Measurements from ENCODE around the gene BACH1. TPM values are rescaled to one million over a fixed set of nuclear protein-coding genes. Genes with fewer than 3 reads are reported as not detected.
"Not testable (repeated sequence)": the region's sequence is repeated elsewhere in the genome, so short reads cannot be mapped to it uniquely, and the experiment has no call there.

Gene BACH1
- polyA plus RNA-seq, 1 of the 3 experiments (the other 2 are of a cell fraction) = 18.1 TPM

- H2AFZ ChIP-seq (ENCODE audit: low read depth); H3K9ac ChIP-seq; H3K79me2 ChIP-seq (ENCODE audit: insufficient read depth); H3K9me2 ChIP-seq; H3K9me3 ChIP-seq; H3K27ac ChIP-seq (ENCODE audit: low read depth in 2 of 2, low read length in 1 of 2); DNase-seq; CTCF ChIA-PET; H4K20me1 ChIP-seq (ENCODE audit: insufficient read depth); H3K4me1 ChIP-seq (ENCODE audit: control insufficient read depth in 1 of 2, insufficient read depth in 2 of 2, low read depth in 1 of 2, low read length in 1 of 2); H3F3A ChIP-seq (replicated peaks; ENCODE audit: insufficient read depth); H3K4me2 ChIP-seq; POLR2A ChIA-PET; H3K4me3 ChIP-seq (ENCODE audit: low read depth in 2 of 2, low read length in 1 of 2); H3K27me3 ChIP-seq (ENCODE audit: insufficient read depth): not testable (repeated sequence)
- 90% methylated on average over 1 of the region's 1 CpG for WGBS (ENCODE audit: low lambda C conversion rate)
- peaks cover 3 to 40% of the 10 kb centered on the region in 2 experiments for H3K36me3 ChIP-seq (replicated peaks in 1 of 2; ENCODE audit: control insufficient read depth in 1 of 2, insufficient read depth in 2 of 2, low read length in 1 of 2)
These were observed 57.6 kb downstream of the BACH1 start for GRCh38 chr21:29356291-29356690.

- H3K79me2 ChIP-seq (ENCODE audit: insufficient read depth); H3K9ac ChIP-seq; H3F3A ChIP-seq (replicated peaks; ENCODE audit: insufficient read depth); H3K4me2 ChIP-seq; H3K9me2 ChIP-seq; H2AFZ ChIP-seq (ENCODE audit: low read depth); H3K4me1 ChIP-seq (ENCODE audit: control insufficient read depth in 1 of 2, insufficient read depth in 2 of 2, low read depth in 1 of 2, low read length in 1 of 2); H4K20me1 ChIP-seq (ENCODE audit: insufficient read depth); H3K27ac ChIP-seq (ENCODE audit: low read depth in 2 of 2, low read length in 1 of 2); POLR2A ChIA-PET; H3K27me3 ChIP-seq (ENCODE audit: insufficient read depth); H3K4me3 ChIP-seq (ENCODE audit: low read depth in 2 of 2, low read length in 1 of 2); H3K9me3 ChIP-seq; DNase-seq: not testable (repeated sequence)
- CTCF ChIA-PET = interaction anchor here (0.7 kb wide), 1 partner anchor 9 kb away, joined by 3 read pairs; no protein-coding TSS in a partner anchor
- WGBS (ENCODE audit: low lambda C conversion rate) = 93% methylated on average over 4 of the region's 4 CpGs
- H3K36me3 ChIP-seq (replicated peaks in 1 of 2; ENCODE audit: control insufficient read depth in 1 of 2, insufficient read depth in 2 of 2, low read length in 1 of 2) = peaks cover 3 to 43% of the 10 kb centered on the region in 2 experiments
These were observed 58.1 kb downstream of the BACH1 start for GRCh38 chr21:29356810-29357209.

- H3K4me1 ChIP-seq (ENCODE audit: control insufficient read depth in 1 of 2, insufficient read depth in 2 of 2, low read depth in 1 of 2, low read length in 1 of 2) = no peaks in the 10 kb centered on the region; a peak in 1 of 4 replicates
- no peak overlapping the region for H3K4me3 ChIP-seq (ENCODE audit: low read depth in 2 of 2, low read length in 1 of 2)
- H4K20me1 ChIP-seq (ENCODE audit: insufficient read depth) = no peaks in the 10 kb centered on the region
- H3K27ac ChIP-seq (ENCODE audit: low read depth in 2 of 2, low read length in 1 of 2) = no peak overlapping the region
- H3F3A ChIP-seq (replicated peaks; ENCODE audit: insufficient read depth) = no peaks in the 10 kb centered on the region
- ChIA-PET POLR2A (no interaction called here), CTCF (interaction anchor here (2.4 kb wide), 1 partner anchor 11 kb away, joined by 9 read pairs; no protein-coding TSS in a partner anchor)
- TF ChIP-seq FOXM1 (IDR thresholded peaks at IDR 0.05; ENCODE audit: low read depth) (no peak), CHD2 (IDR thresholded peaks at IDR 0.05; ENCODE audit: low read length, partially characterized antibody) (no peak), EP300 (IDR thresholded peaks at IDR 0.05; ENCODE audit: borderline replicate concordance in 1 of 2, low read depth in 1 of 2, low read length in 1 of 2) (no peak), YY1 (IDR thresholded peaks at IDR 0.05; ENCODE audit: low read depth) (no peak), REST (IDR thresholded peaks at IDR 0.05; ENCODE audit: low read depth, low read length) (no peak)
- peaks cover 3% of the 10 kb centered on the region; the same call in 1 of the 2 replicates for H3K79me2 ChIP-seq (ENCODE audit: insufficient read depth)
- no peaks in the 10 kb centered on the region for H3K9me2 ChIP-seq
- H3K36me3 ChIP-seq (replicated peaks in 1 of 2; ENCODE audit: control insufficient read depth in 1 of 2, insufficient read depth in 2 of 2, low read length in 1 of 2) = peaks cover 0 to 33% of the 10 kb centered on the region in 2 experiments
- H3K27me3 ChIP-seq (ENCODE audit: insufficient read depth) = no peaks in the 10 kb centered on the region
- H3K9ac ChIP-seq = no peak overlapping the region
- no peak overlapping the region for H3K4me2 ChIP-seq
- 100% methylated on average over 3 of the region's 3 CpGs for WGBS (ENCODE audit: low lambda C conversion rate)
- H3K9me3 ChIP-seq = no peaks in the 10 kb centered on the region
- no peak for DNase-seq
- no peak overlapping the region for H2AFZ ChIP-seq (ENCODE audit: low read depth)
These were observed 61.0 kb downstream of the BACH1 start for GRCh38 chr21:29359718-29360117.
